Stromal cell of bone marrow (primary cell): Measurements from ENCODE around the gene ALDH4A1.
"Not testable (repeated sequence)": the region's sequence is repeated elsewhere in the genome, so short reads cannot be mapped to it uniquely, and the experiment has no call there.

Experiments used
- DNase-seq: peaks from one replicate; pipeline ENCODE4 v3.0.0-alpha.2; 2012; ENCODE audit warnings: low read depth

The ALDH4A1 gene

DNA sequence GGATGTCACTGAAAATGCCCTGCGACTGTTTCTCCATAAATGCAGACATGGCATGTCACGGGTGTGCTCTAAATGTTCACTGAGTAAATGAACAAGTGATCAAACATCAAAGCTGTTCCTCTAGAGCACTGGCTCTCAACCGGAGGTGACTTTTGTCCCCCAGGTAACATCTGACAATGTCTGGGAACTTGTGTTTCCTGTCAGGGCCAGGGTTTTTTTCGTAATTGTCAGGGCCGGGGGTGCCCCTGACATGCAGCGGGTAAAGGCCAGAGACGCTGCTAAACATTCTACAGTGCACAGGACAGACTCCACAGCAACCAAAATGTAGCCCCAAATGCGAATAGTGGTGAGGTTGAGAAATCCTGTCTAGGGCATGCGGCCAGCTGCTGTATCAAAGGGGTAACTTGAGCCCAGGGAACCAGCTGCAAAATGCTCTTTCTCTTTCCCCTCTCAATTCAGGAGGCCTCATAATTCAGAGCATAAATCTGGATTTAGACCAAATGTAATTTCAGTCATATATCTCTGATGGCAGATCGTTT is 2.0 kb downstream of the ALDH4A1 start:
- no peak for DNase-seq

DNA sequence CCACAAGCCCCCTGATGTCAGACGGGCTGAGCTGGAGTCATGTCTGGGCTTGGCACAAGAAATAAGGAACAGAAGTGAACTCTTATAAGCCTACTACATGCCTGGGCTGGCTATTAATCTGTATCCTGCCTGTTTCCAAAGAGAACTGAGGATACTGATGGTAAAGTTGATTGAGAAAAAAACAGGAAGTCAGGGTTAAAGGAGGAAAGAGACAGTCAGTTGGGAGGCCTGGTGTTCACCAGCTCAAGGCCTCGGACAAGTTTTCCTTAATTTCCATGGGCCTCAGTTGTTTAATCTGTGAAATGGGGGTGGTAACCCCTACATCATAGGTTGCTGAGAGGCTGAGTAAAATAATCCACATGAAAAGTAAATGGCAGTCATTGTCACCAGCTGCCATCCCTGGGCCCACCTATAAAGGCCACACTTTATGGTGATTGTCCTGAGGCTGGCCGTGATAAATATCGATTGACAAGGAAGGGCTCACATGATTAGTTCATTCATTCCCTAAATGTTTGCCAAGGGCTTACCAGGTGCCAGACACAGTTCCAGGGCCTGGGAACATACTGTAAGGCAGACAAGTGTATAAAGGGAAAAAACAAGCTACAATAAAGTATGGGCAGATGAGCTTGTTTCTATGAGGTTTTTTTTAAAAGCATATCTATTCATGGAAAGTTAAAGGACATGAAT is 2.8 kb downstream of the ALDH4A1 start:
- DNase-seq = no peak

DNA sequence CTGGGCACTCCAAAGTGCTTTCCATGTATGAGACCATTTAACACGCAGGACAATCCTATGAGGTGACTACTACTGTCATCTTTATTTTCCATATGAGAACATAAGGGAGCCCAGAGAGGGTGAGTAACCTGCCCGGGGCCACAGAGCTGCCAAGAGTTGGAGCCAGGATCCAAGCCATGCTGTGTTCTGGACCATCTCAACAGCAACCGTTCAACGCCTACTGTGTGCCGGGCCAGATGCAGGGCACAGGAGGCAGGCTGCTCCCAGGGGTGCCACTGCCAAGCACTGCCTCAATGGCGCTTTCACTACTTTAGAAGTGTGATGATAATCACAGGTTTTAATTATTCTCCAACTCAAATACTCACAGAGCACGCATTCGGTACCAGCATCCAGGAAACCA is 3.8 kb downstream of the ALDH4A1 start:
- DNase-seq = no peak

DNA sequence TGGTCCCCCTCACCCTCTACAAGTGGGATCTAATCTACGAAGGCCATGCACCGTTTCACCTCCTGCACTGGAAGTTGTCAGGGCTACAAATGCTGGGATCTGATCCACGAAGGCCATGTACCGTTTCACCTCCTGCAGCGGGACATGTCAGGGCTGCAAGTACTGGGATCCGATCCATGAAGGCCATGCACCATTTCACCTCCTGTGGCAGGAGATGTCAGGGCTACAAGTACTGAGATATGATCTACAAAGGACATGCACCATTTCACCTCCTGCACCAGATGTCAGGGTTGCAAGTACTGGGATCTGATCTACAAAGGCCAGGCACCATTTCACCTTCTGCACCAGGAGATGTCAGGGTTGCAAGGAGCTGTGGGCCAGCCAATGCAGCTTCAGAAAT is 7.0 kb downstream of the ALDH4A1 start:
- no peak for DNase-seq

DNA sequence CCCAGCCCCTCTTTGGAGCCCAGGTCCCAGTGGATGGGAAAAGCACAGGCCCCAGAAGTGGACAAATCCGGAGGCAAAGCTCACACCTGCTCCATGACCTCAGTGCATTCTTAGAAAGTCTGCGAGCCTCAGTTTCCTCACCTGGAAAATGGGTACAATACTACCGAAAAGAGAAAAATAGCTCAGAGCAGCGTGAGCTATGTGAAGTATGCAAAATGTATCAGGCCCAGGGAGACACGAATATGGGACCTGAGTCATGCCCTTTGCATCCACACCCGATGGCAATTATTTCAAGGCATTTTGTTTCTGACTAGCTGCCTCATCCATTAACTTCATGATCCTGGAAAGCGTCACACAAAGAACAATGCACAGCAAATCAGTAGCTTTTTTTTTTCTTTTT is 9.2 kb downstream of the ALDH4A1 start:
- DNase-seq = no peak

GRCh38 chr1:18891858-18892257 is 10.5 kb downstream of the ALDH4A1 start:
- not testable (repeated sequence) for DNase-seq

DNA sequence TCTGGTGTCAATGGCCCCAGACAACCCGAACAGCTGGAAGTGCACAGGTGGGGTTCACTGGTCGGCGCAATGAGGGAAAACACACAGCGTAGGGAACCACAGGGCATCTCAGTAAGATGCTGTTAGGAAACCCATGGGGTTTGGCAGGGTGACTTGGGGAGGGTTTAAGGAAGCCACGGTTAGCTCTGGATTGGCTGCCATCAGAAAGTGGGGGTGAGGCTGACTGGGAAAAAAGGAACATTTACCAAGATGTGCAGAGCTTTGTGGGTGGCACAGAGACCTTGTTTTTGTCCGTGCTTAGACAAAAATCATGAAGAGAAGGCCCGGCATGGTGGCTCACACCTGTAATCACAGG is 11.0 kb downstream of the ALDH4A1 start:
- DNase-seq = no peak

- DNase-seq = no peak
These were observed 11.5 kb downstream of the ALDH4A1 start for GRCh38 chr1:18890706-18891425.

- DNase-seq = no peak
These were observed 16.4 kb downstream of the ALDH4A1 start for GRCh38 chr1:18886003-18886335.

- DNase-seq = no peak
These were observed 16.9 kb downstream of the ALDH4A1 start for GRCh38 chr1:18885311-18886002.

GRCh38 chr1:18884727-18885126 is 17.6 kb downstream of the ALDH4A1 start:
- DNase-seq = no peak

DNA sequence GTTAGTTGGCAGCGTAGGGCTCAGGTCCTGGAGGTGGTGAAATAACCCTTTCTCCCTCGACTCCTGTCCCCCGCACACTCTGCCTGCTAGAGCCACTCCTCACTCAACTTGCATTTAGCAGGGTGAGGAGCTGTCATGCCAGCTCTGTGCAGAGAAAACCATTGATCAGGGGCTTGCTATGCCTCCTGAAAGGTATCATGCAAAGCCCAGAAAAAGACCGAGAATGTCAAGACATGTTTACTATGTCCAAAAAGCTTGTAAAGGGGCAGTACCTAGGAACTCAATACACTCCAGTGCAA is 18.0 kb downstream of the ALDH4A1 start:
- no peak for DNase-seq

GRCh38 chr1:18883636-18884418 is 18.5 kb downstream of the ALDH4A1 start:
- no peak for DNase-seq

DNA sequence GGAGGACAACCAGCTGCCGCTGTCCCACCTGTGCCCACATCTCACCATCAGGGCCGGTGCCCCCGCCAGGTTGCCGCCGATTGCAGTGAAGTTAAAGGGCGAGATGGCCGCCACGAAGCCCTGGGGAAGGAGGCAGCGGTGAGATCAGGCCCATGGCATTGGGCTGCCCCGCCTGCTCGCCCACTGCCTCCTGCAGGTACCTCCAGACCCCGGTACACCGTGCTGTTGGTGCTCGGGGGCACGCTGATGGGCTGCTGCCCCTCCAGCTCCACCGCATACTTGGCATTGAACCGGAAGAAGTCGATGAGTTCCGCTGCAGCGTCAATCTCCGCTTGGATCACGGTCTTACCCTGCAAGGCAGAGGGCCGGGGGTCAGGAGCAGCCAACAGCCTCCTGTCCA is 19.3 kb downstream of the ALDH4A1 start:
- no peak for DNase-seq

DNA sequence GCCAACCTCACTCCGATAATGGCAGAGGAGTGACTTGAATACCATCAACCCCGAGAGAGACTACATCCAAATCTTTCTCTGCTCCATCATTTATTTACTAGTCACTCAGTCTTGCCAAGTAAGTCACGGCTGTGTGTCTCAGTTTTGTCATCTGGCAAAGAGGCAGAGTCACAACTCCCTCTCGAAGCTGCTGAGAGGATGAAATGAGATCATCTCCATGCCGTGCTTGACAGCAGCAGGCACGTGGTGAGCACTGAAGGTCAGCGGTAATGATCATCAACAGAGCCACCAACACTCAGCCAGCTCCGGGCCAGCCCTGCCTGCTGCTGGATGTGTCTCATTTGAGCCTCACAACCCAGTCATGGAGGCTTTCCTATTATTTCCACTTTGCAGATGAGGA is 19.9 kb downstream of the ALDH4A1 start:
- DNase-seq = no peak

DNA sequence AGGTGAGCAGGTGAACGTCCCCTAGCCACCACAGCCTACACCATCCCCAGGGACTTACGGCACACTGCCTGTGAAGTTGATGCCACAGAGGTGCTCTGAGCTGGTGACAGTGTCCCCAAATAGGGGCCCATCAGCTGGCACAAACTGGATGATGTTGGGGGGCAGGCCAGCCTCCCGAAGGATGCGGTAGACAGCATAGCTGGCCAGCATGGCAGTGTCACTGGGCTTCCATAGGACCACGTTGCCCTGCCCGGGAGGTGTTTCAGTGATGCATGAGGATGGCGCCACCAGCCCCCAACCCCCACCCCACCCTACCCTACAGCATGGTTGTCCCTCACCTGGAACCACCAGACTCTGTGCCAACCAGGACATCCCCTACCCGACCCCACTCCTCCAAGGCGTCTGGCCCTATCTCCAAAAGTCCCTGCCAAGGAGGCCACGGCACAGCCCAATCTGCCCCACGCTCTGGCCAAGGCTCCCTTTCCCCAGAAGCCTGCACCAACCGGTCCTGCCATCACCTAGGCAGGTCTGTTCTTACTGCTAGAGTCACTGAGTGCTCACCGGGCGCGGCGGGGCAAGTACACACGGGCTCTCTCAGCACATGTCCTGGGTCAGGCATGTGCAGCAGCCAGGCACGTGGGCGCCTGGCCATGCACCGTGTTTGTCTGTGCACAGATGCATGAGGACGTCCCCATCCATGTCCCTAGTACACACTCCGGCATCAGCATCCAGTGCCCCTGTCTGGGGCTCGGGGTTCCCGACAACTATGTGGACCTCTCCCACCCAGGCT is 20.5 kb downstream of the ALDH4A1 start:
- DNase-seq = no peak

DNA sequence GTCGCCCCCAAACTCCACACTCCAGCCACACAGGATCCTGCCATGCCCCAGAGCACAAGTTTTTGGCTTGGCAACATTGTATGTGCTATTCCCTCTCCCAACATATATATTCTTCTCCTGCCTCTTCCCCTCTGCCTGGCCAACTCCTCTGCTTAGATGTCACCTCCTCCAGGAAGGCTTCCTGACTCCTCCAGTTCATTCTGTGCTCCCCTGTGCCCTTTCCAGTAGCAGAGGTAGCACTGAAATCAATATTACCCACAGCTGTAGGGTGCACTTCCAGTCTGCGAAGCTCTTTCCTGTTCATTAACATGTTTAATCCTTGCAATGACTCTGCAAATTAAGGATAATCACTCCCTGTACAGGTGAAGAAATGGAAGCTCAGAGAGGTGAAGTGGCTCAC is 21.2 kb downstream of the ALDH4A1 start:
- no peak for DNase-seq

- DNase-seq = no peak
These were observed 21.8 kb downstream of the ALDH4A1 start for GRCh38 chr1:18880585-18880984.

GRCh38 chr1:18879791-18880309 is 22.5 kb downstream of the ALDH4A1 start:
- DNase-seq = no peak

DNA sequence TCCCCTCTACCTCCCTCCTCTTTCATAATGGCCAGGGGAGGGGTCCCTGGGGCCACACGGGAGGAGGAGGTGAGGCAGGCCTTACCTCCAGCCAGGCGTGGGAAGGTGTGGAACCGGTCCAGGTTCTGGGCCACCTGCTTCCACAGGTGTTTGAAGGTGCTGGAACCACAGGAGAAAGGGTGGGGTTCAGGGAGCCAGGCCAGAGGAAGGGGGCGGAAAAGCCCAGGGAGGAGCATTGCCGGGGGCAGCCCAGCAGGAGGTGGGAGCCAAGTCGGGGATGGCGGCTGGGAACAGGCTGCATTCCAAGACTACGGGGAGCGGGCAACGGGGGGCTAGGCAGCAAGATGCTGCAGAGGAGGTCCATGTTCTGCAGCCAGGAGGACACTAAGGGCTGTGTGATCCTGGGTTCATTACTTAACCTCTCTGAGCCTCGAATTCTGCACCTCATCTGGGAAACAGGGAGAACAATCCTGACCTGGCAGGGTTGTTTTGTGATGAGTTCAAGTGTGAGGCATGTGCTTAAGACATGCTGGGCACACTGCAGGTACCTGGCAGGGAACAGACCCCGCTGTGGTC is 23.1 kb downstream of the ALDH4A1 start:
- no peak for DNase-seq

DNA sequence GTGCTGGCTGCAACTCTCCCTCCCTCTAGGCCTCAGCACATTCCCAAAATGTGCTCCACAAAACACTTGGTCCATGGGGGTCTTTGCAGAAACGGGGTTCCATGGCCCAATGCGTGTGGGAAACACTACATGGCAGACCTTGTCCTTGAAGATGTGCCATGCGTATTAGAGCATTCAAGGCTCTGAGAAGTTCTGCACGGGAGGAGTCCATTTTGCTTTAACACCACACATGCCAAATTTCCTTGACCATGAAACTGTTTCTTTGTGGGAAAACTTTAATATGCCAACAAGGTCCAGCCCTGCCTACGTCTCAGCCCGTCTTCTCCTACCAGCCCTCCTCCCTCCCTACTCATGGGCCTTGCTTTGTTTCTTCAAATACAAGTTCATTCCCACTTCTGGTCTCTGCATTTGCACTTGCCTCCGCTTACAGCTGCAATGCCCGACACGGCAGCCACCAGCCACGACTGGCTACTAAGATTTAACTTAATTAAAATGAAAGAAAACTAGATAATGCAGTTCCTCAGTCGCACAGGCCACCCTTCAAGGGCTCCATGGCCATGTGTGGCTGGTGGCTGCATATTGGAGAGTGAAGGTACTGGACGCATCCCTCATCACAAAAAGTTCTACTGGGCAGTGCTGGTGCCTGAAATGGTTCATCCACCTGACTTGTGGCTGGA is 23.7 kb downstream of the ALDH4A1 start:
- no peak for DNase-seq
